HepG2 (cell line): ENCODE measurements around the gene UNG. TPM values are rescaled to one million over a fixed set of nuclear protein-coding genes. Genes with fewer than 3 reads are reported as not detected.

Experiments used
- ATF2 ChIP-seq: sonication (generic); formaldehyde crosslinking; IDR thresholded peaks from 2 replicates; pipeline ENCODE4 v1.4.0; 2020; ENCODE audit warnings: missing genetic modification reagents
- CCDC6 ChIP-seq: sonication (generic); formaldehyde crosslinking; IDR thresholded peaks from 2 replicates; pipeline ENCODE4 v1.8.1; 2022; ENCODE audit warnings: mild to moderate bottlenecking, missing genetic modification reagents, moderate library complexity
- CREM ChIP-seq, 2 experiments: sonication (generic) in 1 of 2; formaldehyde crosslinking in 1 of 2; IDR thresholded peaks; 2 replicates each; pipeline versions ENCODE4 v1.4.0 to v1.6.1; 2016 to 2020; ENCODE audit warnings: antibody characterized with exemption in 1 of 2, mild to moderate bottlenecking in 1 of 2, missing genetic modification reagents in 1 of 2
- FOXA1 ChIP-seq, 2 experiments: fragments of 450-650 bp in 1 of 2; sonication (generic) in 1 of 2; formaldehyde crosslinking in 1 of 2; IDR thresholded peaks; 2 replicates each; pipeline versions ENCODE4 v1.4.0 to v1.6.1; 2016 to 2020; ENCODE audit warnings: missing genetic modification reagents in 1 of 2
- FOXA3 ChIP-seq: IDR thresholded peaks from 2 replicates; pipeline ENCODE4 v1.6.1; 2016; ENCODE audit warnings: missing genetic modification reagents, missing compliant biosample characterization
- HMG20A ChIP-seq: IDR thresholded peaks from 2 replicates; pipeline ENCODE4 v1.6.1; 2016; ENCODE audit warnings: borderline replicate concordance
- RCOR2 ChIP-seq: IDR thresholded peaks from 2 replicates; pipeline ENCODE4 v1.6.1; 2016; ENCODE audit warnings: missing biosample characterization, missing genetic modification reagents
- SNAI1 ChIP-seq: sonication (generic); formaldehyde crosslinking; IDR thresholded peaks from 2 replicates; pipeline ENCODE4 v1.5.0; 2020; ENCODE audit warnings: mild to moderate bottlenecking, missing genetic modification reagents, borderline replicate concordance
- ZNF20 ChIP-seq: sonication (generic); formaldehyde crosslinking; IDR thresholded peaks from 2 replicates; pipeline ENCODE4 v1.4.0; 2020; ENCODE audit warnings: mild to moderate bottlenecking, moderate library complexity, missing genetic modification reagents
- ZNF24 ChIP-seq: fragments of 450-650 bp; IDR thresholded peaks from 2 replicates; pipeline ENCODE4 v1.6.1; 2017; ENCODE audit warnings: antibody characterized with exemption, mild to moderate bottlenecking
- ZNF329 ChIP-seq: sonication (generic); formaldehyde crosslinking; IDR thresholded peaks from 2 replicates; pipeline ENCODE4 v1.9.0; 2021; ENCODE audit warnings: low read depth, mild to moderate bottlenecking, missing genetic modification reagents
- ZNF33A ChIP-seq: sonication (generic); formaldehyde crosslinking; IDR thresholded peaks from 2 replicates; pipeline ENCODE4 v1.5.1; 2020; ENCODE audit warnings: missing genetic modification reagents, mild to moderate bottlenecking, moderate library complexity, borderline replicate concordance
- ZNF564 ChIP-seq: sonication (generic); formaldehyde crosslinking; IDR thresholded peaks from 2 replicates; pipeline ENCODE4 v1.8.1; 2023; ENCODE audit warnings: mild to moderate bottlenecking, missing genetic modification reagents
- ZNF710 ChIP-seq: sonication (generic); formaldehyde crosslinking; IDR thresholded peaks from 2 replicates; pipeline ENCODE4 v1.5.0; 2020; ENCODE audit warnings: mild to moderate bottlenecking, missing genetic modification reagents, borderline replicate concordance
- polyA plus RNA-seq, 8 experiments: library from polyadenylated mRNA; depleted of rRNA in 3 of 8; stranded (reverse) in 7 of 8; unstranded in 1 of 8; fragments of >200 nt; fragmentation: Illumina TruSeq in 4 of 8; extraction: Trizol in 4 of 8; gene quantifications; 2 replicates each; pipeline versions ENCODE4 v1.2.1 to v1.2.3, GENCODE V29; 2011 to 2016; ENCODE audit warnings: low read depth in 4 of 8, missing spikeins in 1 of 8, mixed read lengths in 1 of 8; ENCODE audit not compliant: insufficient read depth in 1 of 8
- total RNA-seq, 5 experiments: library from RNA; depleted of rRNA; stranded (reverse); fragments of >200 nt; fragmentation: Illumina TruSeq; extraction: Trizol; gene quantifications; 2 replicates each; pipeline ENCODE4 v1.2.3, GENCODE V29; 2016; ENCODE audit warnings: low read depth in 1 of 5
- TF ChIP-seq, protein P1 (sequence below): sonication (generic); formaldehyde crosslinking; IDR thresholded peaks from 2 replicates; pipeline ENCODE4 v1.5.0; 2020; ENCODE audit warnings: mild to moderate bottlenecking, missing genetic modification reagents
- TF ChIP-seq, protein P2 (sequence below): sonication (generic); formaldehyde crosslinking; IDR thresholded peaks from 2 replicates; pipeline ENCODE4 v1.4.0; 2020; ENCODE audit warnings: missing genetic modification reagents, low read depth, mild to moderate bottlenecking, borderline replicate concordance
- TF ChIP-seq, protein P3 (sequence below): sonication (generic); formaldehyde crosslinking; IDR thresholded peaks from 2 replicates; pipeline ENCODE4 v1.4.0; 2020; ENCODE audit warnings: missing genetic modification reagents, borderline replicate concordance
- TF ChIP-seq, protein P4 (sequence below): sonication (generic); formaldehyde crosslinking; conservative IDR thresholded peaks from 2 replicates; pipeline ENCODE4 v1.8.1; 2023; ENCODE audit warnings: missing genetic modification reagents

The UNG gene
- total and polyA plus RNA-seq, 2 of the 13 experiments (the other 11 are each of a cell fraction or from before 2014, with no cell fraction given) = 23.3 to 114 TPM

- peak; percentile 80; the same call in 1 of the 2 replicates for TF ChIP-seq ZNF710 (CRISPR knock-in tag)
- TF ChIP-seq, protein P1, sequence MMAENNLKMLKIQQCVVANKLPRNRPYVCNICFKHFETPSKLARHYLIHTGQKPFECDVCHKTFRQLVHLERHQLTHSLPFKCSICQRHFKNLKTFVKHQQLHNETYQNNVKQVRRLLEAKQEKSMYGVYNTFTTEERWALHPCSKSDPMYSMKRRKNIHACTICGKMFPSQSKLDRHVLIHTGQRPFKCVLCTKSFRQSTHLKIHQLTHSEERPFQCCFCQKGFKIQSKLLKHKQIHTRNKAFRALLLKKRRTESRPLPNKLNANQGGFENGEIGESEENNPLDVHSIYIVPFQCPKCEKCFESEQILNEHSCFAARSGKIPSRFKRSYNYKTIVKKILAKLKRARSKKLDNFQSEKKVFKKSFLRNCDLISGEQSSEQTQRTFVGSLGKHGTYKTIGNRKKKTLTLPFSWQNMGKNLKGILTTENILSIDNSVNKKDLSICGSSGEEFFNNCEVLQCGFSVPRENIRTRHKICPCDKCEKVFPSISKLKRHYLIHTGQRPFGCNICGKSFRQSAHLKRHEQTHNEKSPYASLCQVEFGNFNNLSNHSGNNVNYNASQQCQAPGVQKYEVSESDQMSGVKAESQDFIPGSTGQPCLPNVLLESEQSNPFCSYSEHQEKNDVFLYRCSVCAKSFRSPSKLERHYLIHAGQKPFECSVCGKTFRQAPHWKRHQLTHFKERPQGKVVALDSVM (CRISPR knock-in tag) = peak; percentile 60; the same call in 1 of the 2 replicates
- no peak for TF ChIP-seq ZNF33A
- TF ChIP-seq, protein P2, sequence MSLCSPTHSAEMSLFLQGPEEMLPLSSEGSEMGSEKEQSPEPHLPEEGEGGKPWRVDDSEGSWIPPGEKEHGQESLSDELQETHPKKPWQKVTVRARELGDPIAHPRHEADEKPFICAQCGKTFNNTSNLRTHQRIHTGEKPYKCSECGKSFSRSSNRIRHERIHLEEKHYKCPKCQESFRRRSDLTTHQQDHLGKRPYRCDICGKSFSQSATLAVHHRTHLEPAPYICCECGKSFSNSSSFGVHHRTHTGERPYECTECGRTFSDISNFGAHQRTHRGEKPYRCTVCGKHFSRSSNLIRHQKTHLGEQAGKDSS = peak; percentile 68; the same call in 1 of the 2 replicates
- 0 out of 2 replicates have a peak, but pooled peaks have one; percentile 37 for TF ChIP-seq RCOR2 (CRISPR knock-in tag)
- peak; percentile 53; the same call in 1 of the 2 replicates for TF ChIP-seq ZNF564 (CRISPR knock-in tag)
- TF ChIP-seq, protein P3, sequence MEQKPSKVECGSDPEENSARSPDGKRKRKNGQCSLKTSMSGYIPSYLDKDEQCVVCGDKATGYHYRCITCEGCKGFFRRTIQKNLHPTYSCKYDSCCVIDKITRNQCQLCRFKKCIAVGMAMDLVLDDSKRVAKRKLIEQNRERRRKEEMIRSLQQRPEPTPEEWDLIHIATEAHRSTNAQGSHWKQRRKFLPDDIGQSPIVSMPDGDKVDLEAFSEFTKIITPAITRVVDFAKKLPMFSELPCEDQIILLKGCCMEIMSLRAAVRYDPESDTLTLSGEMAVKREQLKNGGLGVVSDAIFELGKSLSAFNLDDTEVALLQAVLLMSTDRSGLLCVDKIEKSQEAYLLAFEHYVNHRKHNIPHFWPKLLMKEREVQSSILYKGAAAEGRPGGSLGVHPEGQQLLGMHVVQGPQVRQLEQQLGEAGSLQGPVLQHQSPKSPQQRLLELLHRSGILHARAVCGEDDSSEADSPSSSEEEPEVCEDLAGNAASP (CRISPR knock-in tag) = peak; percentile 63; the same call in 1 of the 2 replicates
- TF ChIP-seq FOXA1 (IDR thresholded peaks at IDR 0.05) = no peak
- peak; percentile 59 for TF ChIP-seq FOXA1 (CRISPR knock-in tag; IDR thresholded peaks at IDR 0.05)
- TF ChIP-seq SNAI1 (CRISPR knock-in tag) = no peak
- TF ChIP-seq, protein P4, sequence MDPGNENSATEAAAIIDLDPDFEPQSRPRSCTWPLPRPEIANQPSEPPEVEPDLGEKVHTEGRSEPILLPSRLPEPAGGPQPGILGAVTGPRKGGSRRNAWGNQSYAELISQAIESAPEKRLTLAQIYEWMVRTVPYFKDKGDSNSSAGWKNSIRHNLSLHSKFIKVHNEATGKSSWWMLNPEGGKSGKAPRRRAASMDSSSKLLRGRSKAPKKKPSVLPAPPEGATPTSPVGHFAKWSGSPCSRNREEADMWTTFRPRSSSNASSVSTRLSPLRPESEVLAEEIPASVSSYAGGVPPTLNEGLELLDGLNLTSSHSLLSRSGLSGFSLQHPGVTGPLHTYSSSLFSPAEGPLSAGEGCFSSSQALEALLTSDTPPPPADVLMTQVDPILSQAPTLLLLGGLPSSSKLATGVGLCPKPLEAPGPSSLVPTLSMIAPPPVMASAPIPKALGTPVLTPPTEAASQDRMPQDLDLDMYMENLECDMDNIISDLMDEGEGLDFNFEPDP (CRISPR knock-in tag) = no peak
- TF ChIP-seq CCDC6 = 0 out of 2 replicates have a peak, but pooled peaks have one; percentile 31
- peak; percentile 71 for TF ChIP-seq FOXA3 (CRISPR knock-in tag)
- TF ChIP-seq CREM (IDR thresholded peaks at IDR 0.05) = peak; percentile 53; the same call in 1 of the 2 replicates
- no peak for TF ChIP-seq CREM (CRISPR knock-in tag; IDR thresholded peaks at IDR 0.05)
- no peak for TF ChIP-seq ZNF20 (CRISPR knock-in tag)
- TF ChIP-seq ZNF24 = no peak
- TF ChIP-seq ZNF329 (CRISPR knock-in tag) = peak; percentile 50; the same call in 1 of the 2 replicates
- peak; percentile 68; the same call in 1 of the 2 replicates for TF ChIP-seq HMG20A (CRISPR knock-in tag)
- TF ChIP-seq ATF2 (CRISPR knock-in tag) = 0 out of 2 replicates have a peak, but pooled peaks have one; percentile 20
These were observed 18.6 kb downstream of the UNG start, which contains the start of gene ACACB (continued) for GRCh38 chr12:109115758-109116610.
